GM18868 (cell line): ENCODE results near the gene PPP6R1.
A peak's percentile ranks its signal among the peaks of the same experiment; 100 is the strongest.

Experiments
- ATAC-seq: cut with Tn5 transposase; IDR thresholded peaks from one replicate; pipeline ENCODE4 v1.9.1; 2021; ENCODE audit warnings: mild to moderate bottlenecking, moderate library complexity; ENCODE audit not compliant: unreplicated experiment

The PPP6R1 gene

GRCh38 chr19:55258828-55259539 lies at the start of gene PPP6R1:
PPP6R1 (minus strand) TSS chr19:55259017; CDS start chr19:55247103, 11,914 bp downstream.
- peak; percentile 65 for ATAC-seq

GRCh38 chr19:55308281-55308680 lies 49.5 kb upstream of the PPP6R1 start:
- ATAC-seq = no peak

GRCh38 chr19:55306712-55307111 lies 47.9 kb upstream of the PPP6R1 start:
- no peak for ATAC-seq

GRCh38 chr19:55305983-55306562 lies 47.3 kb upstream of the PPP6R1 start:
- no peak for ATAC-seq

GRCh38 chr19:55305491-55305890 lies 46.7 kb upstream of the PPP6R1 start:
- no peak for ATAC-seq

GRCh38 chr19:55304980-55305379 lies 46.2 kb upstream of the PPP6R1 start:
- ATAC-seq = no peak

- no peak for ATAC-seq
These were observed 45.6 kb upstream of the PPP6R1 start for GRCh38 chr19:55304279-55304978.

GRCh38 chr19:55303477-55303876 lies 44.7 kb upstream of the PPP6R1 start:
- ATAC-seq = no peak

GRCh38 chr19:55302318-55302703 lies 43.5 kb upstream of the PPP6R1 start:
- no peak for ATAC-seq

- ATAC-seq = peak; percentile 71
These were observed 42.9 kb upstream of the PPP6R1 start for GRCh38 chr19:55301459-55302317.

GRCh38 chr19:55300886-55301458 lies 42.2 kb upstream of the PPP6R1 start:
- no peak for ATAC-seq

GRCh38 chr19:55299991-55300390 lies 41.2 kb upstream of the PPP6R1 start:
- no peak for ATAC-seq

GRCh38 chr19:55297267-55297666 lies 38.5 kb upstream of the PPP6R1 start:
- ATAC-seq = no peak

GRCh38 chr19:55289117-55289796 lies 30.4 kb upstream of the PPP6R1 start:
- no peak for ATAC-seq

- no peak for ATAC-seq
These were observed 28.7 kb upstream of the PPP6R1 start for GRCh38 chr19:55287361-55288079.

- ATAC-seq = no peak
These were observed 26.5 kb upstream of the PPP6R1 start for GRCh38 chr19:55285229-55285890.

- no peak for ATAC-seq
These were observed 25.7 kb upstream of the PPP6R1 start for GRCh38 chr19:55284405-55285058.

GRCh38 chr19:55283548-55284377 lies 24.9 kb upstream of the PPP6R1 start, which contains the start of gene BRSK1:
BRSK1 (plus strand) TSS chr19:55283997; CDS start chr19:55284443, 446 bp downstream.
- no peak for ATAC-seq
